ENCODE measurements around the gene PIK3R5.

PIK3R5 gene

DNA sequence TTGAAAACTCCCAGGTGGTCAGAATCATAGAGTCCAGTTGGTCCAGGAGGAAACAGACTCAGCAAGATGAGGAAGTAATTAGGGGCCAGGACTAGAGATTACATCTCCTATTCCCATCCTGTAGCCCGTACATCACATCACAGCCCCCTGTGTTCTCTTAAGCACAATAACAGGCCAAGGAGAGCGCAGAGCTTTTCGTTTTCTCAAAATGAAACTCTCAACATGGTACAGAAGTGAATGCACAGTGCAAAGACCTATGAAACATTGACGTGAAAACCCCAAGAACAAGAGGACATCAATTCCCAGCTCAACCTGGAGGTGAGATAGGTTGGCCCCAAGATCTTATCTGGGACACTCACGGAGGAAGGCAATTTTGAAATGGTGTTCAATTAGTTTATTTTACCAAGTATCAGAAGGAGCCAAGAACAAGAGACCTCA lies 9.0 kb downstream of the PIK3R5 start:
- H3K4me1 Mint-ChIP-seq = peaks cover 96% of the 10 kb centered on the region
- no peak for DNase-seq (ENCODE audit: low spot score in 2 of 2)

DNA sequence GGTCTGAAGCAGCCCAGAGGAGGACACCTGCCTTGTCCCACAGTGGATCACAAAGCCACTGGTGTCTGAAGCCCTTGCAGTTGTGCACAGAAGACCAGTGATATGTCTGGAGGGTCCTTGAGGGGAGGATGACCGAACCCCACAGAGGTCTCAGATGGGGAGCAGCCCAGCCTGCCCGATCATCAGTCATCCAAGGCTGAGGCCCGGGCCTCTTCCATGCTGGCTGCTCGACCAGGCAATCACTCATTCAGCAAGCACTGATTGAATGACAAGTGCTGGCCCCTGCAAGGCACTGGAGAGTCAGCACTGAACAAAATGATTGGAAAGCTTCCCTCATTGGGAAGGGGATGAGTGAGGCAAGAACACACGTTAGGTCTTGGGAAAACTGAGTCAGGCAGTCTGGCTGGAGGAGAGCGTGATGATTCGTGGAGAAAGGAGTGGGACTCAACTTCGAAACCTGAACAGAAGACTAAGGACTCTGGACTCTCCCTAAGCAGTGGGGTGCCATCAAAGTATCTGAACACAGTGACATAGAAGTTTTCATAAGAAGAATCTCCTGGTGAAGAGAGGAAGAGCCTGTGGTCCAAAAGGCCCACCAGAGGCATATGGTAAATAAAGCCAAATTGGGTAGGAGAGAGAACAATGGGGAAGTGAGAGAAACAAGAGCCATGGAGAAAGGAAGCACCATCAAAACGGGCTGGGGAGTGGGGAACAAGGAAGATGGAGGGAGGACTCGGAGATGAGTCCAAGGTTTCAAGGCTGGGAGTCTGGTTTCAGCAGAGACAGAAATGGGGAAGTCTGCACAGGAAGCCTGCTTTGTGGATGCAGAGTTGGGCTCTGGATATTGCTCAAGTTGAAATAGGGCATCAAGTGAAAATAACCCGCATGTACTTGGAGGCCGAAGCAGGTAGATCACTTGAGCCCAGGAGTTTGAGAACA lies 10.2 kb downstream of the PIK3R5 start:
- Mint-ChIP-seq H3K27me3 (no peaks in the 10 kb centered on the region), H3K36me3 (ENCODE audit: insufficient read depth) (peaks cover 45% of the 10 kb centered on the region), H3K4me3 (peak overlapping the region; percentile 74), H3K4me1 (peaks cover 97% of the 10 kb centered on the region), H3K27ac (ENCODE audit: low read depth) (peak overlapping the region; percentile 94), H3K9me3 (no peaks in the 10 kb centered on the region)
- ATAC-seq (replicated peaks; ENCODE audit: extremely low read depth, poor library complexity, severe bottlenecking) (no peak), DNase-seq (ENCODE audit: low spot score in 2 of 2) (no peak)

More for the DNA sequence above, 9.0 kb downstream of the PIK3R5 start:
- Mint-ChIP-seq H3K4me3 (peak overlapping the region; percentile 69), H3K27ac (ENCODE audit: low read depth) (peak overlapping the region; percentile 94), H3K36me3 (ENCODE audit: insufficient read depth) (peaks cover 49% of the 10 kb centered on the region), H3K27me3 (no peaks in the 10 kb centered on the region), H3K9me3 (no peaks in the 10 kb centered on the region)
- ATAC-seq (replicated peaks; ENCODE audit: extremely low read depth, poor library complexity, severe bottlenecking) = no peak

DNA sequence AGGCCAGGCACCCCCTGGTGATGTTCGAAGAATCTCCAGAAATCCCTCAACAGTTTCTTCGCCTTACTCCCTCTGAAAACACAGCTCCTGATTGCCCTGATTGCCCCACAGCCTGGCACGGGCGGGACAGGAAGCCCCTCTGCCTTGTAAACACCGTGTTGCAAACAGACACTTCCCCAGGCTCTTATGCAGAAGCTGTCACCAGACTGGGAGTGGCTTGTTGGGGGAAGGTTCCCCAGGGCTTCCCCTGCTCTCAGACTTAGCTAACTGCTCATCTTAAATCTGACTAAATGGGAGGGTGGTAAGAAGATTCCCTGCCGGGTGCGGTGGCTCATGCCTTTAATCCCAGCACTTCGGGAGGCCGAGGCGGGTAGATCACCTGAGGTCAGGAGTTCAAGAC lies 11.2 kb downstream of the PIK3R5 start:
- no peaks in the 10 kb centered on the region for H3K9me3 Mint-ChIP-seq
- peaks cover 94% of the 10 kb centered on the region for H3K4me1 Mint-ChIP-seq
- H3K36me3 Mint-ChIP-seq (ENCODE audit: insufficient read depth) = peaks cover 40% of the 10 kb centered on the region
- no peaks in the 10 kb centered on the region for H3K27me3 Mint-ChIP-seq
- DNase-seq (ENCODE audit: low spot score in 2 of 2) (peak; percentile 59 to 80), ATAC-seq (replicated peaks; ENCODE audit: extremely low read depth, poor library complexity, severe bottlenecking) (peak; percentile 96)
- H3K27ac Mint-ChIP-seq (ENCODE audit: low read depth) = peak overlapping the region; percentile 94
- peak overlapping the region; percentile 74 for H3K4me3 Mint-ChIP-seq

DNA sequence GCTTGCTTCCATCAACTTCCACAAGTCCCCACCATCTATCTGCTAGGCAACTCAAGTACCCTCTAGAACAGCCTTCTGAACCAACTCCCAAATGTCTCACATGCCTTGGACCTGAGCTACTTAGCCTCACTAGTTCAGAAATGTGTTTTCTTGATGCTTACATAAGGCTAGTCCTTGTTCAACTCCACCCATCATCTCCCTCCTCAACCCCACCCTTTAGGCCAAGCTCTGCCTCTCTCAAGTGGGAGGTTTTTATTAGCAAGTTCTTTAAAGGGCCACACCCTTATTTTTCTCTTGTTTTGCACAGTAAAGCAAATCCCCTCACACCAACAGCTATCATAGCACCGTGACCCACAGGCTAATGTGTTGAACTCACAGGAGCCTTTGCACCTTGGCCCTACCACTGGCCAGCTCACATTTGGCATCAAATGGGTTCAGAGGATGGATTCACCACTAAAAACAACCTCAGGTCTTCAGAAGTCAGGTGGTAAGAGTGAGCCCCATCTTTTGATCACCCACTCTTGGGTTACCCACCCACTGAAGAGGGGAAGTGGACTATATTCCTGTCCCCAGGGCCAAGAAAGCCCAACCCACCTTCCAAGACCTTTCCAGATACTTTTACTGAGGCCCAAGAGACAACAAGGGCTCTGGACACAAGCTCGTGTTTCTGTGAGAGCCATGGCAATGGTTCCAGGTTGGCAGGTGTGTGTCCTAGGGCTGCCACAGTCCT lies 12.2 kb downstream of the PIK3R5 start:
- Mint-ChIP-seq H3K9me3 (no peaks in the 10 kb centered on the region), H3K4me3 (peak overlapping the region; percentile 74), H3K36me3 (ENCODE audit: insufficient read depth) (peaks cover 31% of the 10 kb centered on the region), H3K27me3 (no peaks in the 10 kb centered on the region), H3K27ac (ENCODE audit: low read depth) (peak overlapping the region; percentile 94), H3K4me1 (peaks cover 94% of the 10 kb centered on the region)
- ATAC-seq (replicated peaks; ENCODE audit: extremely low read depth, poor library complexity, severe bottlenecking) = peak; percentile 31
- DNase-seq (ENCODE audit: low spot score in 2 of 2) = no peak

DNA sequence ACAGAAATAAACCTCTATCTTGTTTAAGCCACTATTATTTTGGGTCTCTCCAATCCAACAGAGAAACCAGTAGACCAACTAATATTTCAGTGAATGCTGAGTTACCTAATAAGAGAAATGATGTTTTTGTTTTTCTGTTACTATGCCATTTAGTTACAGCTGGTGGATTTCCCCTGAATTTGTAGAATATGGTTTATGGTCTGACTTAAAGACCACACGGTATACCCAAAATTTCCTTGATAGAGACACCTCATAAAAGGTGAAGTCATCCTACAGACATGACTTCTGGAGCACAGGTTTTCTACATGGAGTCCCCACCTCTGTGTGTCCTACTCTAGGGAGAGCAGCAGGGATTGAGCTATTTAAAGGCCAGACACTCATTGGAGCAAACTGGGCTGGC lies 13.3 kb downstream of the PIK3R5 start:
- H3K9me3 Mint-ChIP-seq = no peaks in the 10 kb centered on the region
- peak overlapping the region; percentile 74 for H3K4me3 Mint-ChIP-seq
- peaks cover 92% of the 10 kb centered on the region for H3K4me1 Mint-ChIP-seq
- peaks cover 23% of the 10 kb centered on the region for H3K36me3 Mint-ChIP-seq (ENCODE audit: insufficient read depth)
- no peaks in the 10 kb centered on the region for H3K27me3 Mint-ChIP-seq
- H3K27ac Mint-ChIP-seq (ENCODE audit: low read depth) = peak overlapping the region; percentile 94
- ATAC-seq (replicated peaks; ENCODE audit: extremely low read depth, poor library complexity, severe bottlenecking) = no peak
- no peak for DNase-seq (ENCODE audit: low spot score in 2 of 2)

DNA sequence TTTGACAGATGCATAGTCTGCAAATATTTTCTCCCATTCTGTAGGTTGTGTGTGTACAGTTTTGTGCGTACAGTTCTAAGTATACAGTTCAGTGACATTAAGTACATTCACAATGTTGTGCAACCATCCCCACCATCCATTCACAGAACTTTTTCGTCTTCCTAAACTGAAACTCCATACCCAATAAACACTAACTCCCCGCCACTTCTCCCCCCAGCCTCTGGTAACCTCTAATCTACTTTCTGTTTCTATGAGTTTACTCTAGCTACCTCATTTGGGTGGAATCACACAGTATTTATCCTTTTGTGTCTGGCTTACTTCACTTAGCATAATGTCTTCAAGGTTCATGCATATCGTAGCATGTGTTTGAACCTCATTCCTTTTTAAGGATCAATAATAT lies 14.3 kb downstream of the PIK3R5 start:
- no peaks in the 10 kb centered on the region for H3K9me3 Mint-ChIP-seq
- H3K27me3 Mint-ChIP-seq = no peaks in the 10 kb centered on the region
- peaks cover 21% of the 10 kb centered on the region for H3K36me3 Mint-ChIP-seq (ENCODE audit: insufficient read depth)
- H3K27ac Mint-ChIP-seq (ENCODE audit: low read depth) = peak overlapping the region; percentile 94
- no peak for DNase-seq (ENCODE audit: low spot score in 2 of 2)
- H3K4me1 Mint-ChIP-seq = peaks cover 92% of the 10 kb centered on the region
- peak overlapping the region; percentile 39 for H3K4me3 Mint-ChIP-seq
- ATAC-seq (replicated peaks; ENCODE audit: extremely low read depth, poor library complexity, severe bottlenecking) = no peak

DNA sequence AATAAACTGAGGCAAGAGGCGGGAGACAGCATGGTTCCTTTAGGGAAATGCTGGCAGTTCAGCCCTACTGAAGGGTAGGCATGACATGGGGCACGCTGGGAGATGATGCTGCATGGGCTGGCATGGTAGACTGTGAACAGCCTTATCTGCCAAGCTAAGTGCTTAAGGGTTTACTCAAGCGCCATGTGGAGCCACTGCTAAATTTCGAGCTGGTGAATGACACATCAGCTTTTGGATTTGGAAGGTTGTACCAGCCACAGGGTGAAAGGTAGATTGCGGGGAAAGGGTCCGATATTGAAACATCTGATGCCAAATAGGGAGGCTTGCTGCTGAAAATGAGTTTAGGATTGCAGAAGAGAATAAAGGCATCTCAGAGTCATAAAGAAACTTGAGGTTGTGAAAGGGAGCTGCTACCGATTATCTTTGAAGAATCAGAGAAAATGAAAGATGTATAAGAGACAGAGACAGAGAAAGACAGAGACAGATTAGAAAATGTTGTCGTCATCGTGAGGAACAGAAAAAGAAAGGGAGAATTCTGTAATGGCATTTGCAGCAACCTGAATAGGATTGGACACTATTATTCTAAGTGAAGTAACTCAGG lies 16.3 kb downstream of the PIK3R5 start:
- Mint-ChIP-seq H3K27ac (ENCODE audit: low read depth) (peak overlapping the region; percentile 78), H3K27me3 (no peaks in the 10 kb centered on the region), H3K4me3 (peak overlapping the region; percentile 58), H3K9me3 (no peaks in the 10 kb centered on the region), H3K36me3 (ENCODE audit: insufficient read depth) (peaks cover 21% of the 10 kb centered on the region), H3K4me1 (peaks cover 92% of the 10 kb centered on the region)
- peak; percentile 20 for ATAC-seq (replicated peaks; ENCODE audit: extremely low read depth, poor library complexity, severe bottlenecking)
- DNase-seq (ENCODE audit: low spot score in 2 of 2) = no peak

DNA sequence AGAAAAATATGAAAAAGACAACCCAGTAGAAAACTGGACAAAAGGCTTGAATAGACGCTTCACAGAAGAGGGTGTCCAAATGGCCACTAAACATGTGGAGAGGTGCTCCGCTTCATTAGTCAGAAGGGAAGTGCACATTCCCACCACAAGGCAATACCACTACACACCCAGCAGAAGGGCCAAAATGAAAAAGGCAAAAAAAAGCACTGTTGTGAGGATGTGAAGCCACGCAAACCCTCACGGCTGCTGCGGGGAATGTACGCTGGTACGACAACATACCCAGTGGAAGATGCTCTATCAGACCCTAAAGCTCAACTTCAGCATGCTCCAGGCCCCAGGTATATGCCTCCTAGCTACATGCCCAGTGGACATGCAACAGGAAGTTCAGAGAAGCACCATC lies 17.0 kb downstream of the PIK3R5 start:
- Mint-ChIP-seq H3K4me1 (peaks cover 91% of the 10 kb centered on the region), H3K9me3 (no peaks in the 10 kb centered on the region), H3K27me3 (no peaks in the 10 kb centered on the region), H3K36me3 (ENCODE audit: insufficient read depth) (peaks cover 23% of the 10 kb centered on the region), H3K27ac (ENCODE audit: low read depth) (peak overlapping the region; percentile 78), H3K4me3 (peak overlapping the region; percentile 58)
- no peak for ATAC-seq (replicated peaks; ENCODE audit: extremely low read depth, poor library complexity, severe bottlenecking)
- DNase-seq (ENCODE audit: low spot score in 2 of 2) = no peak

DNA sequence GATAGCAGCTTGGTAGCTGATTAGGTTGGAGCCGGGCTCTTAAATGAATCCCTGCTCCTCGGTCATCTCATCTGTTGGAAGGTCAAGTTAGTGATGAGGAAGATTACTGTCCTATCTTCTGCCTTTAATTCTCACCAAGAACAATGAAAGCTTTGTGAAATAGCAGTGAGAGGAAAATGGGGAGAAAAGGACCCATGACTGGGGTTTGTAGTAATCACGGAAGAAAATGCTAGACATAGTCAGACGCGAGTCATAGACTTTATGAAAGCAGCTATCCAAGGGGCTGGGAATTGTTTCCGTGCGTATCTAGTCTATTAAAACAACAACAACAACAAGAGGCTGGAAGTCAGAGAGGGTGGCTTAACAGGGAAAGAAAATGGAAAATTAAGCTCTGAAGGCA lies 18.3 kb downstream of the PIK3R5 start:
- Mint-ChIP-seq H3K9me3 (no peaks in the 10 kb centered on the region), H3K4me1 (peaks cover 89% of the 10 kb centered on the region), H3K36me3 (ENCODE audit: insufficient read depth) (peaks cover 23% of the 10 kb centered on the region), H3K27ac (ENCODE audit: low read depth) (peak overlapping the region; percentile 33), H3K4me3 (peak overlapping the region; percentile 54), H3K27me3 (no peaks in the 10 kb centered on the region)
- ATAC-seq (replicated peaks; ENCODE audit: extremely low read depth, poor library complexity, severe bottlenecking) = no peak
- DNase-seq (ENCODE audit: low spot score in 2 of 2) = no peak

DNA sequence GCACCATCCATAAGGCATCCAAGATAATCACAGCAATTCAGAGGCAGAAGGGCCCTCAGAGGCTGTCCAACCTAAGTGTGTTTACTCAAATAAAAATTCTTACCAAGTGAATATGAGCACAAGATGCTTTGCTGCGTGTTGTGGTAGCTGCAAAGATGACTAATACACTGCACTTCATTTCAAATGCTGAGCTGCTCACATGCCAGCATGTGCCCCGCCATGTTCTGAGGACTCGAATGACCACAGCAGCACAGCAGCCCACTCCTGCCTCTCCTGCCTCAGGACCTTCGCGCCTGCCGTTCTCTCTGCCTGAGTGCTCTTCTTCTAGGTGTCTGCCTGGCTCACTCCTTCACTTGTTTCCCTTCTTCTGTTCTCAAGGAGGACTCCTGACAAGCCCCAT lies 19.0 kb downstream of the PIK3R5 start:
- ATAC-seq (replicated peaks; ENCODE audit: extremely low read depth, poor library complexity, severe bottlenecking) = no peak
- Mint-ChIP-seq H3K27me3 (no peaks in the 10 kb centered on the region), H3K27ac (ENCODE audit: low read depth) (peak overlapping the region; percentile 33), H3K4me1 (peaks cover 89% of the 10 kb centered on the region), H3K36me3 (ENCODE audit: insufficient read depth) (peaks cover 24% of the 10 kb centered on the region), H3K9me3 (no peaks in the 10 kb centered on the region), H3K4me3 (no peak overlapping the region)
- DNase-seq (ENCODE audit: low spot score in 2 of 2) = no peak

DNA sequence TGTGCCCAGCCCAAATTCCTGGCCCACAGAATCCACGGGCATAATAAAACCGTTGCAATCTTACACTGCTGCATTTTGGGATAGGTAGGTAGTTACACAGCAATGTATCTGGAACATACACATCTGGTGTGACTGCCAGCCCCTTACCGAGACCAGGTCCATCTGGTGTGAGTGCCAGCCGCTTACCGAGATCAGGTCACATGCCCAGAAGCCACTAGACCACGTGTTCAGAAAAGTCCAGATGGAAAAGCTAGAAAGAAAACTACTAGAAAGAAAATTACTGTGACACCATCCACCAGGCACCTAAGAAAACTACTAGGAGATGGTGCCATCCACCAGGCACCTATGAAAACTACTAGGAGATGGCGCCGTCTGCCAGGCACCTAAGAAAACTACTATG lies 19.4 kb downstream of the PIK3R5 start:
- no peak overlapping the region for H3K4me3 Mint-ChIP-seq

DNA sequence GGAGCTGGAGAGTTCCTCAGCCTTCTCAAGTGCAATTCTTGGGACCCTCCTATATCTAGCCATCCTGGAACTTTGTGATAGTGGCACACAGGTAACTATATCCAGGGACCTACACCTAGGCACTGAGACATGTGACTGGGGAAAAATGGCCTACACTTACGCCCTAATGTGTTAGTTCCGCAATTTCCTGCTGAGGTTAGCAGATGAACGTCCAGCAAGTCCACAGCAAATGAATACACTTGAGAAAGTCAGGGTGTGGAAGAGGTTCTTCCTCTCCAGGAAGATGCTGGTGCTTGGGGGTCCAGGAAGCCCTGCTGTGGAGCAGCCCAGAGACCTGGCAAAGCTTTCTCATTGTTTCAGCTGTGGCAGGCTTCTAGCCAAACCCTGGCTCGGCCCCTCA lies 20.8 kb downstream of the PIK3R5 start:
- ATAC-seq (replicated peaks; ENCODE audit: extremely low read depth, poor library complexity, severe bottlenecking) (no peak), DNase-seq (ENCODE audit: low spot score in 2 of 2) (no peak)
- H3K4me3 Mint-ChIP-seq = no peak overlapping the region
- peaks cover 94% of the 10 kb centered on the region for H3K4me1 Mint-ChIP-seq
- no peaks in the 10 kb centered on the region for H3K9me3 Mint-ChIP-seq
- no peak overlapping the region for H3K27ac Mint-ChIP-seq (ENCODE audit: low read depth)
- H3K36me3 Mint-ChIP-seq (ENCODE audit: insufficient read depth) = peaks cover 29% of the 10 kb centered on the region
- H3K27me3 Mint-ChIP-seq = no peaks in the 10 kb centered on the region

More for the DNA sequence above, 19.4 kb downstream of the PIK3R5 start:
- no peaks in the 10 kb centered on the region for H3K27me3 Mint-ChIP-seq
- ATAC-seq (replicated peaks; ENCODE audit: extremely low read depth, poor library complexity, severe bottlenecking) = no peak
- no peaks in the 10 kb centered on the region for H3K9me3 Mint-ChIP-seq
- H3K4me1 Mint-ChIP-seq = peaks cover 89% of the 10 kb centered on the region
- DNase-seq (ENCODE audit: low spot score in 2 of 2) = no peak
- no peak overlapping the region for H3K27ac Mint-ChIP-seq (ENCODE audit: low read depth)
- H3K36me3 Mint-ChIP-seq (ENCODE audit: insufficient read depth) = peaks cover 28% of the 10 kb centered on the region
